IPS-NIHi7 (cell line): ENCODE results near the gene DPH1.

Source experiments
- DNase-seq: peaks from one replicate; pipeline ENCODE4 v3.0.0; 2012; ENCODE audit warnings: mixed read lengths; ENCODE audit errors: extremely low spot score

DPH1 gene

DNA sequence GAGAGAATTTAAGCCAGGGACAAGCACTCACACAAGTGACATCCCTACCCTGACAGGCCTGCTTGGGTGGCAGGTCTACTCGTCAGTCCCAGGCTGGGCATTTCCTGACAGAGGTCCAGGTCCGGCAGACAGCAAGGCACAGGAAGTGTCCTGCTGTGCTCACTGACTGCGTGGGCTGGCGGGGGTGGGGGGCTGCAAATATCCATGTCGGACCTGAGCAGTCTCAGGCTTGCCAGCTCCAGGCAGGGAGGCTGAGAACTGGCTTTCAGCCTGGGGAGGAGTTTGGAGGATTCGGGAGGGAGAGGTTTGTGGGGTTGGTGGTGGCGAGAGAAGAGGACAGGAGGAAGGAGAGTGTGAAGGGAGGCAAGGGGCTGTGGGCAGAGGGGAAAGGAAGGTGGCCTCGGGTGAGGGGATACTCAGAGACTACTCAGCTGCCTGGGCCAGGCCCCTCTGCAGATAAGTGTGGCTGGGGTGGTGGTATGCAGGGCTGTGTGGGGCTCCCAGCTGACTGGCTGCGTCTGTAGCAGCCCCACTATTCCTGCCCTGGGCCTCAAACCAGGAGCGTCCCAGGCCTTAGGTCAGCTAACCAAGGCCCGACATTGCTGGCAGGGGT lies 32.7 kb downstream of the DPH1 start:
- DNase-seq, result no peak

DNA sequence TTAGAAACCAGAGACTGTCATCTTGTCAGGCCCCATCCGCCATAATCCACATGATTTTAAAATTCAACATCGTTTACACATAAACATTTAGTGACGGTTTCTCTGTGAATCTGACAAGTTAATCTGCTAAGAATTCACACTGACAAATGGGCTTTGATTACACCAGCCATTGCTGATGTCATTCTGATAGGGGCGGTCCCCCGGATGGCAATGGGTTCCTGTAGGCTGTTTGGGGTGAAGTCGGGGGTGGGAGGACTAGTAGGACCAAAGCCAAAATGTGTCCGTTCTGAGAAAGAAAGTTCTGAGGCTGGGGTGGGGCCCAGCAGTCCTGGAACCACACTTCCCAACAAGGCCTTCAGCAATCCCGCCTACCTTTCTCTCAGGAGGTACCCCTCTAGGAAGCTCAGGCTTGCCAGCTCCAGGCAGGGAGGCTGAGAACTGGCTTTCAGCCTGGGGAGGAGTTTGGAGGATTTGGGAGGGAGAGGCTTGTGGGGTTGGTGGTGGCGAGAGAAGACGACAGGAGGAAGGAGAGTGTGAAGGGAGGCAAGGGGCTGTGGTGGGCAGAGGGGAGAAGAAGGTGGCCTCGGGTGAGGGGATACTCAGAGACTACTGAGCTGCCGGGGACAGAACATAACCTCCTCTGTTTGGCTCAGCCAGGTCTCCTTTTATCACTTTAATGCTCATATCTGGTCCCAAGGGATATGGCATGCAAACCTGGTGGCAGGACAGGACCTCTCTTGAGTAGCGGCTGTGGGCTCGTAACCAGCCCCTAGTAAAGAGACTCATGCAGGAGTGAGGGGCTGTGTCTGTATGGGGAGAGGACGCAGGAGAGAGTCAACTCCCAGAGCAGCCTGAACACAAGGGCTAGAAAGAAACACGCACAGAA lies 33.6 kb downstream of the DPH1 start:
- DNase-seq, result no peak

DNA sequence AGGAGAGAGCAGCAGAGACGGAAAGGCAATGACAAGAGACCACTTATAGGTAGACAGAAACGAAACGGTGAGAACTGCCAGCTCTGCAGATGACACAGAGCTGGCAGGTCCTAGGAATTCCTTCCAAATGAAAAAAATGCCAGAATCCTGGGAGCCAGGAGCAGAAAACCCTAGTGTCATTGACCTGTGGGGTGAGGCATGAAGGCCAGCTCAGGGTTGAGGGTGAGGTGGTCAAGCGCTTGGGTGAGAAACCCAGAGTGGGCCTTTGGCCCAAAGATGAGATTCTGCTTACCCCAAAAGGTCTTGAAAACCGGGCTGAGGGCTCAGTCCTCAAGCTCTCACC lies 34.2 kb downstream of the DPH1 start:
- no peak for DNase-seq

DNA sequence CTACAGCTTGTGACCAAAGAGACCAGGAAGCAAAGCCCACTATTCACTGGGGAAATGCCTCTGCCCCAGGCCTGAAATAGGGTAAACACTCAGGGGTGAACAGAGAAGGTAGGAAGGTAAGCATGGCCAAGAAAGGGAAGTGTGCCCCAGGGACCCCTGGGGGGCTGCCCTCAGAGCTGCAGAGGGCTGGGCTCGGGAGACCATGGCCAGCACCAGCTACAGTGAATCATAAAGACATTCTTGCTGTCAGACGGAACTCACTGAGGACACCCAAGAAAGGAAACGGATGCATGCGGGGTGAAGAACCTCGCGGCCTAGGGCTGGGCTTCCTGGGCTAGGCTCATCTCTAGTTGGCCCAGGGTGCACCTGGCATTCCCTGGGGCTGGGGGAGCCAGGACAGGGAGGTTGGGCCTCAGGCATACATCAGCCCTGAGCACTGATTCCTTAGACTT lies 34.6 kb downstream of the DPH1 start:
- DNase-seq, result no peak

DNA sequence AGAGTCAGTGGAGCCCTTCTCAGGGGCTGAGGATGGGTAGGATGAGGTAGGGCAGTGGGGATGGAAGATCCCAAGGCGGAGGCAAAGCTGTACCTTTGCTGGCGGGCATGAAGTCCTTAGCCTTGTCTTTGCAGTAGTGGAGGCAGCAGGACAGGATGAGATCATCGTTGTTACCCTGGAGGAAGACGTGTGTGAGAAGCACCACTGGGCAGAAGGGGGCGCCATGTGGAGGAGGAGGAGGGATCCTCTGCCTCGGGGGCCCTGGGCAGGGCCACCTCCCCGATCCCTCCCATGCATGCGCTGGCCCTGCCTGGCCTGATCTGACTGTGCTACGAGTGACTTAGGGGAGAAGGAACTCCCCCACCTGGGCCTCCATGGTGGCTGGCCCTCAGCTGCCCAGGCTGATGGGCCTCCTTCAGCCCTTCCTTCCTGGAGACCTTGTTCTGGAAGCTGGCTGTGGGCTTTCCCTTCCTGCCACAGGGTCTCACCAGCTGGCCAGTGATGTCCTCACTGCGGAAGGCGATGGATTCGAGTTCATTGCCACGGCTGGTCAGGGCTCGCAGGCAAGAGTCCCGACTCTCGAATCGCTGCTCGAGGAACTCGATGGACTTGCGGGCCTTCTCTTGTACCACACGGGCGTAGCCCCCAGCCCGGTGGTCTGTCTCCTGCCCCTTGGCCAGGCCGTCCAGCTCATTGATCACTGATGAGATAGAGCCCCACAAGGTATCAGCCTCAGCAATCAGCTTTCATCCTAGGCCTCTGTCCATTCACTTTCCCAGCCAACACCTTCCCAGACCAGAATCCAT lies 35.2 kb downstream of the DPH1 start:
- DNase-seq, result peak; percentile 81

DNA sequence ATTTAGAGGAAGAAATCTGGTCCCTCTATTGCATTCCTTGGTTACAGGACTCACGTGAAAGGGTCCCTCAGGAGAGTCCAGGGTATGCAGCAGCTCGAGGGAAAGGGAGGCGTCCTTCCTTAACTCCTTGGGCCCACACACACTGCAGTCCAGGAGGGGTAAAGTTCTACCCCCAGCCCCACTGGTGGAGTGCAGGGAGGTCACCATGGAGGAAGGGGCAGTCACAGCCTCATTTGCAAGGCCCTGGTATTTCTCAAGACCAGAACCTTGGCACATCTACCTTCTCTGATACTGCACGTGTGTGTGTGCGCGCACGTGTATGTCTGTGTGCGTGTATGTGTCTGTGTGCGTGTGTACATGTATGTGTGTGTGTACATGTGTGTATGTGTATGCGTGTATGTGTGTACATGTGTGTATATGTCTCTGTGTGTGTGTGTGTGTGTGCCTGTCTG lies 36.0 kb downstream of the DPH1 start:
- no peak for DNase-seq

DNA sequence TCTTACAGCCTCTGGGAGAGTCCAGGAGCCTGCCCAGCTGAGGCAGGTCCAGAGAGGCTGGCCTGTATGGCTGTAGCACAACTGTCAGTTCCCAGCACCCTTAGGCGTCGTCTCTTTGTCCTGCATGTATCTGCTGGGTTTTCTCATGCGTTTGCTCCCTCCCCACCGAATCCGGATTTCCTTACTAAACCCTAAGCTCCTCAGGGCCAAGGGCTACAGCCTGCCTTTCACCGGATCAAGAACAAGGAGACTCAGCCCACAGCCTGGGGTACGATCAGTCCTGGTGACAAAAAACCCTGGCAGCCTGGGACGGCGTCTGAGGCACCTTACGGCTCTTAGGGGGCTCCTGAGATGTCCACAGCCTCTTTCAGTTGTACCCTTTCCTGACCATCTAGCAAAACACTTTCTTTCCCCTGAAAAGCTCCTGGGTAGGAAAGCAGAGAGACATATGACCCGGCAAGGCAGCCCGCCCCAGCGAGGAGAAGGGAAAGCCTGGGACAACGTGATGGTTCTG lies 37.2 kb downstream of the DPH1 start:
- no peak for DNase-seq

DNA sequence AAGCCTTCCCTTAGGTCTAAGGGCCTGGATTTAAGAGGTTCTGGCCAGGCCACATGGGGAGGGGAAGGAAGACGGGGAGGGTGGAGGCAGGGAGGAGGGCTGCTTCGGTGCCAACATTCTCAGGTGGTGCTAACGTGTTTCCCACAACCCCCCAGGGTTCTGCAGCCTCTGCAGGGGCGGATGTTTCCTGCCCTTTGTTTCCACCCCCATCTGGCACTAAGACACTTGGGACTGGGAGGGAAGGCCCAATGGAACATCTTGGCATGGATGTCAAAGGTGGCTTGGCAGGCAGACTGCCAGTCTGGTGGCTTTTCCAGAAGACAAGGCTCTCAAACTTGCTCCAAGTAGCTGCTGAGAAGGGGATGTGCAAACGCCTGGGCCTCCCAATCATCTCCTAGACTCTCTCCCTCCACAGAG lies 37.7 kb downstream of the DPH1 start:
- DNase-seq, result no peak

DNA sequence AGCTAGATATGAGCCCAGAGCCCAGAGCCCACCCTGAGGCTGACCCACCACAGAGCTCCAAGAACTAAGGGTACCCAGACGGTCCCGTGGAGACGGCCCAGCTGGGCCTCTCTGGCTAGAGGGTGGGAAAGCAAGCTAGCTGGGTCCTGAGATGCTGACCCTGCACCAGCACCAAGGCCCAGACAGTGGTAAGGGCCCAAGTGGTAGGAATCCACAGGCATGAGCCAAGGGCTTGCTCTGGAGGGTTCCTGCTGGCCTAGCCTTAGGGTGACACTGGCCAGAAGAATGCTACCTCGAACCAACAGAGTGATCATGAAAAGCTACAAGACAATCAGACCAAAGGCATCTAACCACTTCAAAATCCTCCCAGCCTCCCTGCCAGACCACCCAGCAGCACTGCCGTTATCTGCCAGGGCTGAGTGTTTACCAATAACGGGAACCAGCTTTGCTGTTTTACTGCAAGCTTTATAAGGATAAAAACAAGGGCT lies 38.1 kb downstream of the DPH1 start:
- no peak for DNase-seq

DNA sequence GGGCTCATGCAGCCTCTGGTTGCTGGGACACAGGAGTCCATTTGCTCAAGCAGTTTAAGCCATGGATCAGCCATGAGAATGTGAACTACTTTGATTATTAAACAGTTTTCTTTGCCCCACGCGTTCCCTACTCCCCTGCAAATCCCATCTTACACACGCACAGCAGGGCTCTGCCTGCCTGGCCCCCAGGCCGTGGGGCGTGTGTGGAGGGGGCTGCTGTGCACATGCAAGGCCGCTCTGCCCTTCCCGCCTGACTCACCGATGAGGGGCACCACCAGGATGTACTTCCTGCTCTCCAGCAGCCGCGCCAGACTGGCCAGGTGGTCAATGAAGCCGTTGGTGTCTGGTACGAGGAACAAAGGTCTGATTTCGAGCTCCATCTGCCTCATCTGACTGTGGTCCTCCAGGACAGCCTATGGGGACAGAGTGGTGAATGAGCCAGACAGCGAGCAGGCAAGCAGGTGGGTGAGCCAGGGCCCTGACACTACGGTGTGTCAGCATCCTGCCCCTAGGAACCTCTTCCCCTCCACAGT lies 38.6 kb downstream of the DPH1 start:
- no peak for DNase-seq

DNA sequence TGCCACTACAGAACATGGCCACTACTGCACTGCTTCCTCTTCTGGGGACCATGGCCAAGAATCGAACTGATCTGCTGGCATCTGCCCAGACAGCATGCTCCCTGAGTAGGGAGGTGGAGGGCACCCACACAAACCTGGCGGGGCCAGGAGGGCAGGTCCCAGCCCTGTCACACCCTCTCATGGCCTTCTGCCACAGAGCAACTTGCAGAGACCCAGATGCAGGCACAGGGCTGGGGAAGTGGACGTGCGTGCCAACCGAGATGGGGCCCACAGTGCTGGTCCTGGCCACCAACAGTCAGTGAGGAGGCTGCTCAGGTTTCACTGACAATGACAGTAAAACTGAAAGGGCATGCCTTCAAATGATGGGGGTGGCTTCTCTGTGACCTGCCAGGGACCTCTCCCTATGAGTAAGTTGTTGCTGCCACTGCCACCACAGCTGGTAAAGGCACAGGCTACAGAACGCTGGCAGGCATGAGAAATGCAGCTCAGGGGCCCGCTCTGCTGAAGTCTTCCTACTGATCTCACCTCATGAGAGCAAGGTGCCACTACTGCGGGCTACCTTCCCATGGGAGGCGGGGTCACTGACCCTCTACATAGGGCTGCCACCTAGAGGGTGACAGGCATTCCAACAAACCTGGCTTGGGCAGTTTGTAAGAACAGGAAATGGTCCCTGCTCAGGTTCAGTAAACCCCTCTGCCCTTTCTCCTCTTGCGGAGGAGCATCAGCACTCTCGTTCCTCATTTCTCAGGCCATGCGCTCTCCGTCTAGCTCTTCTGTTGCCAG lies 40.5 kb downstream of the DPH1 start:
- peak; percentile 51 for DNase-seq

DNA sequence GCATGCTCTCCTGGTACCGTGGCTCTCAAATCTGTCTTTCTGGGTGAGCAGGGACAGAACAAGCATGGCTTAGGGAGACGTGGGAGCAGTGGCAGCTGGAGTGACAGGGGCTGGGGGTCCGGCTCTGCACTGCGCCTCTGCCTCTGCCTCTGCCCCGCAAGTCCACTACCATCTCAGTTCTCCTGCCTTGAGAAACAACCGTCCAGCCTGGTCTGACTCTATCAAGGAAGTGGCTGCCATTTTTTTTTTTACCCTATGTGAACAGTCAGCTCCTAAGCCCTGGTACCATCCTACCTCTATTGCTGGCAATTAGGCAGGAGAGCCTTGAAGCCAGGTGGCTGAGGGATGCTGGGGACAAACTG lies 41.1 kb downstream of the DPH1 start:
- no peak for DNase-seq

DNA sequence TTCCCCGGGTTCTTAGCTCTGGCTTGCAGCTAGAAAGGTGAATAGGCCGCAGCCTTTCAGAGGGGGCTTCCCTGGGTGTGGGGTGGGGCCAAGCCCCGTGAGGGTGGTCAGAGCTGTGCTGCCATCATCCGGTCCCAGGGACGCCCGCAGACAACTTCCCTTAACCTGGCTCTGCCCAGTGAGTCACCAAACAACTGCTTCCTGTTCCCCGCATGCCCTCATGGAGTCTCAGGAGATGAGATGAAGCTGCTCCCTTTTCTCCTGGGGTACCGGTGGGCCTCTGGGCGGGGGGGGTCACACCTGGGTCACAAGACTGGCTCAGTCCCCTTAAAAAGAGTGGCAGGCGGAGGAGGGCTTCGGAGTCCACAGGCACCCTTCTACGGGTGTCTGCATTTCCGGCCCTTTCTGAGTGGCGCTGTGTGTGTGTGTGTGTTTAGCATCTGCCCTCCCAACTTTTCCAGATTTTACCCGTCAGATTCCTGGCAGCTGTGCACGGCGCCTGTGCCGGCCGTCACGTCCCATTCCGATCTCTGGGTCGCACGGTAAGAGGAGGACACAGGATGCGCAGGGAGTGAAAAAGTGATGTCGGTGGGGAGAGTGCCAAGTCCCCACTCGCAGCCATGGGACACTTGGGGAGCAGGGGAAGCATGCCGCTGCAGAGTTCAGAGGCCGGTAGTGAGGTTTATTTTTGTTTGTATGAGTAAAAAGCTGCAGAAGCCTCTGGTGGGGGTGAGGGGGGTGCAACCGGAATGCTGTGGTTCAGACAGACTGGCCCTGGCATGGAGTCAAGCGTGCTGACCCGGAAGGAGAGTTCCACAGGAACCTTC lies 41.7 kb downstream of the DPH1 start:
- DNase-seq, result no peak

DNA sequence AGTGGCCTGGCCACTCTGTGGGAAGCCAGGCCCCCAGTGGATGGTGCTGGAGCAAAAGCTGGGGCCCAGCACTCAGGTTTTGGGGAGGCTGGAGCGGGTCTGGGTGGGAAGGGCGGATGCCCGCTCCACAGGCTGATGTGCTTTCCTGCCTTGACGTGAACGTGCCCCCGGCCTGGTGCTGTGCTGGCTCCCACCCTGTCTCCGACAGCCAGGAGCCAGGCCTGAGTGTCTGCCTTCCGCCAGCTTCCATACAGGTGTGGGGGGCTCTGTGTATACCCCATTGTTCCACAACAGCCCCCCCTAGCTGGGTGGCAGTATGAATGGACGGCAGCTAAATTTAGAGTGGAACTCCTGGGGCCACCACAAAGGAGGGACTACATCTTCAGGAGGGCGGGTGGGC lies 45.0 kb downstream of the DPH1 start:
- DNase-seq, result no peak

DNA sequence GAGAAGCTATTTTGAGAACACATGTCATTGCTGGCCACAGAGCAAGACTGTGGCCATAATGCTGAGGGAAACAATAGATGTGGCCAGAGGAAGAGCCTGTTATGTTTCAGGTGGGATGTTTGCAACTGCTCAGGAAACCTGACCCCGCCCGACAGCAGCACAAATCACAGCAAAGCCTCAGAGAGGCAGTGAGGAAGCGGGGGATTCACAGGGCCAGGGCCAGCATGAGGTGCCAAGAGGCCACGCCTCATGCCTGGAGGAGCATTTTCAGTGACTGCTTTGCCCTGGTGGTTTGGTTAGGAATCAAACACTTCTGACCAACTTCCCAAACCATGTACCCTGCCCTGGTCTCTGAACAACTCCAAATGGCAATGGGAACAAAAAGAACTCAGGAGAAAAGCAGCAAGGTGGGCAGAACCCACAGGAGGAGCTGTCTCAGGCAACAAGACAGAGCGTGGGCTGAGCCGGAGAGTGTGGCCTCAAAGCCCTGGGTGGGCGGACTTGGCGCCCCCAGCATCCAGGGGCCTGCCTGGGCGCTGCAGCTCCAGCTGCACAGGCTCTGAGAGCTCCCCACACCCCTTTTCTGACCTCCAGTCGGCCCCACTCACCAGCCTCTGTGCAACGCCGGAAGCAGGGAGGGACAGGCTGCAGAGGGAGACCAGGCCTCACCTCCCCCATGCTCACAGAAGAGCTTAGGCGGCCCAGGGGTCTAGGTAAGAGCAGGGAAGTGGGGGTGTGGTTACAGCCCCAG lies 45.6 kb downstream of the DPH1 start:
- no peak for DNase-seq

DNA sequence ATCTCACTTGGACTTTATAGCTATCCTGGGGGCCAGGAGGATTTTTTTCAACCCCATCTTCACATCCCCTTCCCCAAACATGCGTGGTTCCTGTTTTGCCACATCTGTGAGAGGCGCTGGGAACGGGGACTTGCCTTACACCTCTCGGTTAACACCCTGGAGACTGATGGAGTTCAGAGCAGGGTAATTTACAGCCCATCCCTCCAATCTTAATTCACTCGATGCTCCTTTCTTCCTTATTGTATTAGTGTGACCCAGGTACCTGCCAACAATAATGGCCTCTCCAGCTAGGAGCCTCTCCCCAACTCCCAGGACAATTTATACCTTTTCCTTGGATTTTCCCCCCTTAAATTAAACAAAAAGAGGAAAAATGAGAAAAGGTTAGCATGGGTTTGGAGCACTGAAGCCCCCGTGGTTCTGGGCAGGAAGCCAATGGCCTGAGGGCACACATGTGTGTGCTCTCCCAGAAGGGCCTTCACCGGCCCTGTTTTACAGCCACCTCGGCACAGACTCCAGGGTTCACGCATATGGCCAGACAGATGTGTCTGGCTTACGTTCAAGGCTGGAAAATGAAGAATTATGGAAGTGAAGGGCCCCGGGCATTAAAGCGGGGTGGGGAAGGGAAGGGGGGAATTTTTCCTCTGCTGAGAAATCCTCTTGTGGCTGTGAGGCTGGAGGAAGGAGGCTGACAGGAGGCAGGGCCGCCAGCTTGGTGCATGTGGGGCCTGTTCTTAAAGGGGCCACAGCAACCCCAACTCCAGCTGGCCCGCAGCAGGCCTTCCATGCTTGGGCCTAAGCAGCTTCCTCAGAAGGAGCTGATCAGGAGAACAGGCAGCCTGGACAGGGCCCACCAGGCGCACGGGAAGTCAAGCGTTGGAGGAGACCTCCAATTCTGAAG lies 46.4 kb downstream of the DPH1 start:
- DNase-seq, result no peak

DNA sequence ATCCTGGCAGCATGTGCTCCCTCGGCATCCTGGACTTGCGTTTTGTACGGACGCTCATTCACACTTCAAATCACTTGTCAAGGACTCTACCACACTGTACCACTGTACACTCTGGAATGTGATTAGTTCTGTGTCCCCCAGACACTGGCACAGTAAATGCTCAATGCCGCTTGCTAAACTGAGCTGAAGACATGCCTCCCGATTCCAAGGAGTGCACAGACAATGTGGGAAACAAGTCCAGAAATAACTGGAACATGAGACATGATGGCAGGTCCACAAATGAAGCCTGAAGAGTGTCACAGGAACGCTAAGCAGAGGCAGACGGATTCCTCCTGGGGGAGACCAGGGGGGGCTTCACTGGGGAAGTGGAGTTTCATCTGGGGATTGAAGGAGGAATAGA lies 47.1 kb downstream of the DPH1 start:
- no peak for DNase-seq

DNA sequence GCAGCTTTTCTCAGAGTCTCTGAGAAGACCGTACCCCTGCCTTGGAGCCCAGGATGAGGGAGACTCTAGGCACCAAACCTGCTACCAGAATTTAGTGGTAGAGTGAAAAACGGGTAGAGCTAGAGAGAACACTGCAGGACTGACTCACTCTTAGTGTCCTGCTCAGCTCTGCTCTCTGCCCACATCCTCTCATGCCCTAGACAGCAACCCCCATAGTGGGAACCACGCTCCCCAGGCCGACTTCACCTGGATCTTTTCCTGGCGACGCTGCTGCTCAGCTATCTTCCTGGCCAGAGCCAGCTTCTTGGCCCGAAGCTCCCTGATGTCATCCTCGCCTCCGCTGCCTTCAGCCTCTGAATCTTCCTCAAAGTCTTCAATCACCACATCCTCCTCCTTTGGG lies 51.6 kb downstream of the DPH1 start:
- no peak for DNase-seq
